ENCODE measurements around the gene DLG5.

Gene DLG5

GRCh38 chr10:77872947-77873535 lies 53.5 kb downstream of the DLG5 start:
- in situ Hi-C loops (cut with MboI; ENCODE audit: low sequenced_read_pairs) = no loop called here

GRCh38 chr10:77872151-77872946 lies 54.2 kb downstream of the DLG5 start:
- in situ Hi-C loops (cut with MboI; ENCODE audit: low sequenced_read_pairs) = no loop called here

GRCh38 chr10:77869626-77870420 lies 56.7 kb downstream of the DLG5 start:
- in situ Hi-C loops (cut with MboI; ENCODE audit: low sequenced_read_pairs) = no loop called here

- in situ Hi-C loops (cut with MboI; ENCODE audit: low sequenced_read_pairs) = no loop called here
Measured at GRCh38 chr10:77868523-77868922, 58.0 kb downstream of the DLG5 start.

- in situ Hi-C loops (cut with MboI; ENCODE audit: low sequenced_read_pairs) = no loop called here
Measured at GRCh38 chr10:77867124-77867719, 59.3 kb downstream of the DLG5 start.

- in situ Hi-C loops (cut with MboI; ENCODE audit: low sequenced_read_pairs) = no loop called here
Measured at GRCh38 chr10:77866598-77866997, 60.0 kb downstream of the DLG5 start.

GRCh38 chr10:77865580-77866324 lies 60.8 kb downstream of the DLG5 start:
- in situ Hi-C loops (cut with MboI; ENCODE audit: low sequenced_read_pairs) = no loop called here

- in situ Hi-C loops (cut with MboI; ENCODE audit: low sequenced_read_pairs) = no loop called here
Measured at GRCh38 chr10:77864151-77864851, 62.3 kb downstream of the DLG5 start.

- in situ Hi-C loops (cut with MboI; ENCODE audit: low sequenced_read_pairs) = no loop called here
Measured at GRCh38 chr10:77863446-77863845, 63.1 kb downstream of the DLG5 start.

- in situ Hi-C loops (cut with MboI; ENCODE audit: low sequenced_read_pairs) = no loop called here
Measured at GRCh38 chr10:77862595-77862994, 64.0 kb downstream of the DLG5 start.

GRCh38 chr10:77861366-77861765 lies 65.2 kb downstream of the DLG5 start:
- in situ Hi-C loops (cut with MboI; ENCODE audit: low sequenced_read_pairs) = no loop called here

- in situ Hi-C loops (cut with MboI; ENCODE audit: low sequenced_read_pairs) = no loop called here
Measured at GRCh38 chr10:77859865-77860282, 66.7 kb downstream of the DLG5 start.

GRCh38 chr10:77859200-77859864 lies 67.2 kb downstream of the DLG5 start:
- in situ Hi-C loops (cut with MboI; ENCODE audit: low sequenced_read_pairs) = no loop called here

GRCh38 chr10:77857272-77857671 lies 69.3 kb downstream of the DLG5 start:
- in situ Hi-C loops (cut with MboI; ENCODE audit: low sequenced_read_pairs) = no loop called here

GRCh38 chr10:77856566-77856965 lies 70.0 kb downstream of the DLG5 start:
- in situ Hi-C loops (cut with MboI; ENCODE audit: low sequenced_read_pairs) = no loop called here

- in situ Hi-C loops (cut with MboI; ENCODE audit: low sequenced_read_pairs) = no loop called here
Measured at GRCh38 chr10:77855404-77856155, 71.0 kb downstream of the DLG5 start.

GRCh38 chr10:77854115-77854514 lies 72.4 kb downstream of the DLG5 start:
- in situ Hi-C loops (cut with MboI; ENCODE audit: low sequenced_read_pairs) = no loop called here

GRCh38 chr10:77853256-77853655 lies 73.3 kb downstream of the DLG5 start:
- in situ Hi-C loops (cut with MboI; ENCODE audit: low sequenced_read_pairs) = no loop called here
